Measurements from ENCODE around the gene GPR156.
"Not testable (repeated sequence)": the region's sequence is repeated elsewhere in the genome, so short reads cannot be mapped to it uniquely, and the experiment has no call there.

The GPR156 gene

DNA sequence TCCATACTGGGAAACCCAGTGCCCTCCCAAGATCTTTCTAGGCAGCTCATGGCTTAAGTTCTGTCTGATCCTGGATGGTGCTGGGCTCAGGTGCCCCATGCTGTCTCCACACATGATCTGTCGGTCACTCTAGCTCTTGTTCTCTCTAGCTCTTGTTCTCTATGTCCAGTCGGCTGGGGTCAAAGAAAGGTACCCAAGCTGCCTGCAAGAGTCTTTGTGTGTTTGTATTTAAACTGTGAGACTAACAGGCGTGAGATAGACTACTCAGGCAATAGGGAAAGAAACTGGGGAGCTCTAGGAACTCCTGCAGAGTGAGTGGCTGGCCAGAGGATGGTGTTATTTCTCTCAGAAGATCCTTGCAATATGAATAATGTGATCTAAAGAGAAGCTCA lies 40.2 kb downstream of the GPR156 start:
- peak overlapping the region; percentile 26; the same call in 1 of the 2 replicates for H3K27ac ChIP-seq

DNA sequence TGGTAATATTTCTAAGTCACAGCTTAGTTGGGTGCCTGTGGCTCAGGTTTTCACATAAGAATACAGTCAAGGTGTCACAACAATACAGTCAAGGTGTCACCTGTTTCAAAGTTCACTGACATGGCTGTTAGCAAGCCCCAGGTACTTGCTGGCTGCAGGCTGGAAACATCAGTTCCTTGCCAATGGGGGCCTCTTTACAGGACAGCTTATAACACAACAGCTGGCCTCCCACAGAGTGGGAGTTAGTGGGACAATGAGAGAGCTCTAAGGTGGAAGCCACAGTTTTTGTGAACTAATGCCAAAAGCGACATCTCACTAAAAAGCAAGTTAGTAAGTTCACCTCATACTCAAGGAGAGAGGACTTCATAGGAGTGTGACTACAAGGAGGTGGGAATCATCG lies 45.4 kb downstream of the GPR156 start:
- TF ChIP-seq, protein P1, sequence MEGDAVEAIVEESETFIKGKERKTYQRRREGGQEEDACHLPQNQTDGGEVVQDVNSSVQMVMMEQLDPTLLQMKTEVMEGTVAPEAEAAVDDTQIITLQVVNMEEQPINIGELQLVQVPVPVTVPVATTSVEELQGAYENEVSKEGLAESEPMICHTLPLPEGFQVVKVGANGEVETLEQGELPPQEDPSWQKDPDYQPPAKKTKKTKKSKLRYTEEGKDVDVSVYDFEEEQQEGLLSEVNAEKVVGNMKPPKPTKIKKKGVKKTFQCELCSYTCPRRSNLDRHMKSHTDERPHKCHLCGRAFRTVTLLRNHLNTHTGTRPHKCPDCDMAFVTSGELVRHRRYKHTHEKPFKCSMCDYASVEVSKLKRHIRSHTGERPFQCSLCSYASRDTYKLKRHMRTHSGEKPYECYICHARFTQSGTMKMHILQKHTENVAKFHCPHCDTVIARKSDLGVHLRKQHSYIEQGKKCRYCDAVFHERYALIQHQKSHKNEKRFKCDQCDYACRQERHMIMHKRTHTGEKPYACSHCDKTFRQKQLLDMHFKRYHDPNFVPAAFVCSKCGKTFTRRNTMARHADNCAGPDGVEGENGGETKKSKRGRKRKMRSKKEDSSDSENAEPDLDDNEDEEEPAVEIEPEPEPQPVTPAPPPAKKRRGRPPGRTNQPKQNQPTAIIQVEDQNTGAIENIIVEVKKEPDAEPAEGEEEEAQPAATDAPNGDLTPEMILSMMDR (conservative IDR thresholded peaks at IDR 0.05): 0 out of 2 replicates have a peak, but pooled peaks have one; percentile 8
- no peak for TF ChIP-seq ZFX (IDR thresholded peaks at IDR 0.05)
- H3K27ac ChIP-seq: no peak overlapping the region

More for the DNA sequence above, 40.2 kb downstream of the GPR156 start:
- TF ChIP-seq ZFX (IDR thresholded peaks at IDR 0.05): no peak
- TF ChIP-seq, protein P1 (conservative IDR thresholded peaks at IDR 0.05): no peak

- H3K27ac ChIP-seq: no peak overlapping the region
- TF ChIP-seq, protein P1 (conservative IDR thresholded peaks at IDR 0.05): no peak
- TF ChIP-seq ZFX (IDR thresholded peaks at IDR 0.05): no peak
Observed at GRCh38 chr3:120227710-120228347, 57.2 kb downstream of the GPR156 start.

DNA sequence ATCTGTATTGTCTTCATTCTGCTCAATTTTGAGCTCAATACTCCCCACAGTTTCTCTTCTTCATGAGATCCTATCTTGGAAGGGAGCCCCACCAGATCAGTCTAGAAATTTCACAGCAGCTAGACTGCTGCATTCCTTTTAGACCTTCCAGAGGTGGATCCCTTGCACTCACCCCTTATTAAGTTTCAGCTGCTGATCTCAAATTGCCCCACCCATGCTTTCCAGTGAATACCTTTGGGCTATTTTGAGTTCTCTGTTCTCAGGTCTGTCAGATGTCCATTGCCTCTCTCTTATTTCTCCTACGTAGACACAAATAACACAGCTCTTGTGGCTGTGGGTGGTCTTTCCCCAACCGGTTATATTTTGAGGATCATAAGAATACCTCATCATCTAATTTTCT lies 60.8 kb downstream of the GPR156 start:
- H3K27ac ChIP-seq: no peak overlapping the region
- TF ChIP-seq, protein P1 (conservative IDR thresholded peaks at IDR 0.05): no peak
- no peak for TF ChIP-seq ZFX (IDR thresholded peaks at IDR 0.05)

DNA sequence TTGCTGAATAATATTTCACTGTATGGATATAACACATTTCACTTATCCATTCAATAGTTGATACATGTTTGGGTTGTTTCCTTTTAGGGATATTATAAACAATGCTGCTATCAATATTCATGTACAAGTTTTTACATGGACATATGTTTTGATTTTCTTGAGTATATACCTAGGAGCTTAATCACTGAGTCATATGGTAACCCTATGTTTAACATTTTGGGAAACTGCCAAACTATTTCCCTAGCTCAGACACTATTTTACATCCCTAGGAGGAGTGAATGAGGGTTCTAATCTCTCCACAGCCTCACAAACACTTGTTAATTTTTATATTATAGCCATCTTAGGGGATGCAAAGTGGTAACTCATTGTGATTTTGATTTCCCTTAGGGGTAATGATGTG lies 66.0 kb downstream of the GPR156 start:
- no peak overlapping the region for H3K27ac ChIP-seq
- TF ChIP-seq, protein P1 (conservative IDR thresholded peaks at IDR 0.05): no peak
- no peak for TF ChIP-seq ZFX (IDR thresholded peaks at IDR 0.05)

DNA sequence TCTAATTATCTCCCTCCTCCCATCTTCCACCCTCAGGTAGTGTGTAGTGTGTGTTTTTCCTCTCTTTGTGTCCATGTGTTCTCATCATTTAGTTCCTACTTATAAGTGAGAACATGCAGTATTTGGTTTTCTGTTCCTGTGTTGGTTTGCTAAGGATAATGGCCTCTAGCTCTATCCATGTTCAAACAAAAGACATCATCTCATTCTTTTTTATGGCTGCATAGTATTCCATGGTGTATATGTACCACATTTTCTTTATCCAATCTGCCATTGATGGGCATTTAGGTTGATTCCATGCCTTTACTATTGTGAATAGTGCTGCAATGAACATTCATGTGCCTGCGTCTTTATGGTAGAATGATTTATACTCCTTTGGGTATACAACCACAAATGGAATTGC lies 68.4 kb downstream of the GPR156 start:
- not testable (repeated sequence) for H3K27ac ChIP-seq

GRCh38 chr3:120214176-120214575 lies 70.8 kb downstream of the GPR156 start:
- TF ChIP-seq, protein P1 (conservative IDR thresholded peaks at IDR 0.05): no peak
- TF ChIP-seq ZFX (IDR thresholded peaks at IDR 0.05): no peak
- H3K27ac ChIP-seq: no peak overlapping the region

DNA sequence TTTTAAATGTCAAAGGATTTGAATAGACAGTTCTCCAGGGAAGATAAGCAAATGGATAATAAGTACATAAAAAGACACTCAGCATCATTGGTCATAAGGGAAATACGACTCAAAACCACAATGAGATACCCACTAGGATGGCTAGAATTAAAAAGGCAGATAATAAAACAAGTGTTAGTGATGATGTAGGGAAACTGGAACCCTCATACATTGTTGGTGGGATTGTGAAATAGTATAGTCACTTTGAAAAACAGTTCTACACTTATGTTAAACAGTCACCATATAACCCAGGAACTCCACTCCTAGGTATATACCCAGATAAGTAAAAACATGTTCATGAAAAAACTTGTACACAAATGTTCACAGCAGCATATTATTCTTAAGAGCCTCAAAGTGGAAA lies 72.5 kb downstream of the GPR156 start:
- no peak overlapping the region for H3K27ac ChIP-seq

More for the DNA sequence above, 72.5 kb downstream of the GPR156 start:
- TF ChIP-seq, protein P1 (conservative IDR thresholded peaks at IDR 0.05): no peak
- no peak for TF ChIP-seq ZFX (IDR thresholded peaks at IDR 0.05)
